NOMO-1 treated with dmso at 0.1 percent for 144 hours (cell line): ENCODE measurements around the gene PWWP2B.

Experiments used
- DNase-seq: peaks from one replicate; lab custom pipeline; 2025; ENCODE audit not compliant: unreplicated experiment; lab: John Stamatoyannopoulos, UW

The PWWP2B gene

GRCh38 chr10:132363376-132363775, 33.6 kb upstream of the PWWP2B start:
- DNase-seq, result no peak

GRCh38 chr10:132363921-132364593, 32.9 kb upstream of the PWWP2B start:
- DNase-seq, result no peak

GRCh38 chr10:132364594-132364970, 32.4 kb upstream of the PWWP2B start:
- no peak for DNase-seq

- no peak for DNase-seq
These were observed 31.9 kb upstream of the PWWP2B start for GRCh38 chr10:132365102-132365501.

- DNase-seq, result no peak
These were observed 31.0 kb upstream of the PWWP2B start for GRCh38 chr10:132366006-132366405.

GRCh38 chr10:132366499-132366898, 30.5 kb upstream of the PWWP2B start:
- DNase-seq, result no peak

GRCh38 chr10:132368391-132368790, 28.6 kb upstream of the PWWP2B start:
- DNase-seq, result no peak

GRCh38 chr10:132368881-132369635, 27.9 kb upstream of the PWWP2B start:
- DNase-seq, result no peak

- DNase-seq, result no peak
These were observed 27.3 kb upstream of the PWWP2B start for GRCh38 chr10:132369636-132370185.

GRCh38 chr10:132370426-132371340, 26.3 kb upstream of the PWWP2B start:
- DNase-seq, result no peak

GRCh38 chr10:132371641-132372081, 25.3 kb upstream of the PWWP2B start:
- no peak for DNase-seq

GRCh38 chr10:132372516-132373095, 24.4 kb upstream of the PWWP2B start:
- no peak for DNase-seq

- DNase-seq, result no peak
These were observed 23.6 kb upstream of the PWWP2B start for GRCh38 chr10:132373241-132373955.

- DNase-seq, result no peak
These were observed 22.8 kb upstream of the PWWP2B start for GRCh38 chr10:132374176-132374575.

- no peak for DNase-seq
These were observed 22.4 kb upstream of the PWWP2B start for GRCh38 chr10:132374612-132375011.

GRCh38 chr10:132375116-132375794, 21.7 kb upstream of the PWWP2B start:
- peak; percentile 65 for DNase-seq

GRCh38 chr10:132375795-132376297, 21.2 kb upstream of the PWWP2B start:
- no peak for DNase-seq

- DNase-seq, result no peak
These were observed 20.6 kb upstream of the PWWP2B start for GRCh38 chr10:132376394-132376851.

GRCh38 chr10:132377326-132377725, 19.7 kb upstream of the PWWP2B start:
- no peak for DNase-seq
